K562 (cell line): Measurements from ENCODE around the gene ATXN3. TPM values are rescaled to one million over a fixed set of nuclear protein-coding genes. Genes with fewer than 3 reads are reported as not detected.

Source experiments
- CHCHD3 ChIP-seq: fragments of 250-450 bp; sonication (Bioruptor Pico); IDR thresholded peaks from 2 replicates; pipeline ENCODE4 v2.1.2; 2022; ENCODE audit warnings: mild to moderate bottlenecking
- CXXC5 ChIP-seq: fragments of 250-450 bp; sonication (Bioruptor Pico); IDR thresholded peaks from 2 replicates; pipeline ENCODE4 v1.8.0; 2022; ENCODE audit warnings: inconsistent platforms, mild to moderate bottlenecking, moderate library complexity
- RBM22 ChIP-seq: fragments of 200-400 bp; formaldehyde crosslinking; IDR thresholded peaks from 2 replicates; pipeline ENCODE4 v1.6.1; 2018; ENCODE audit warnings: low read length, low read depth; ENCODE audit not compliant: poor library complexity, severe bottlenecking
- SMARCA4 ChIP-seq: fragments of 450-650 bp; IDR thresholded peaks from 2 replicates; pipeline ENCODE4 v1.6.1; 2016
- SRSF9 ChIP-seq: fragments of 200-400 bp; formaldehyde crosslinking; IDR thresholded peaks from 2 replicates; pipeline ENCODE4 v1.6.1; 2017; ENCODE audit warnings: low read depth, low read length, borderline replicate concordance
- TFAM ChIP-seq: fragments of 250-450 bp; sonication (Bioruptor Pico); conservative IDR thresholded peaks from 2 replicates; pipeline ENCODE4 v1.5.0; 2021; ENCODE audit warnings: mild to moderate bottlenecking, moderate library complexity
- TGIF2 ChIP-seq: sonication (generic); formaldehyde crosslinking; IDR thresholded peaks from 2 replicates; pipeline ENCODE4 v1.8.1; 2022; ENCODE audit warnings: mild to moderate bottlenecking, missing genetic modification reagents, moderate library complexity
- ZNF551 ChIP-seq: fragments of 250-450 bp; sonication (Bioruptor Pico); IDR thresholded peaks from 2 replicates; pipeline ENCODE4 v1.5.0; 2021; ENCODE audit warnings: mild to moderate bottlenecking, moderate library complexity
- polyA plus RNA-seq, 8 experiments: library from polyadenylated mRNA; depleted of rRNA in 4 of 8; stranded (reverse) in 5 of 8; unstranded in 3 of 8; fragments of >200 nt; fragmentation: Nextera tagmentation in 2 of 8; fragmentation: Illumina TruSeq in 1 of 8; extraction: Ambion mirVana in 2 of 8; extraction: Trizol in 1 of 8; gene quantifications; 2 replicates each; pipeline versions ENCODE4 v1.2.1 to v1.2.3, GENCODE V29; 2011 to 2014; ENCODE audit warnings: inconsistent platforms in 1 of 8, missing spikeins in 1 of 8
- total RNA-seq, 7 experiments: library from RNA; depleted of rRNA in 6 of 7; stranded (reverse); fragments of >200 nt in 6 of 7; fragmentation: Illumina TruSeq in 2 of 7; extraction: Trizol in 2 of 7; gene quantifications; 2 replicates each; pipeline versions ENCODE4 v1.2.1 to v1.2.3, GENCODE V29; 2011 to 2021; ENCODE audit warnings: low replicate concordance in 1 of 7
- TF ChIP-seq, protein P1 (sequence below): sonication (generic); formaldehyde crosslinking; IDR thresholded peaks from 2 replicates; pipeline ENCODE4 v1.8.0; 2023; ENCODE audit warnings: mild to moderate bottlenecking, missing genetic modification reagents
- TF ChIP-seq, protein P2 (sequence below): sonication (generic); formaldehyde crosslinking; IDR thresholded peaks from 2 replicates; pipeline ENCODE4 v1.4.0; 2020; ENCODE audit warnings: mild to moderate bottlenecking, missing genetic modification reagents
- TF ChIP-seq, protein P3 (sequence below): sonication (generic); formaldehyde crosslinking; IDR thresholded peaks from 2 replicates; pipeline ENCODE4 v1.8.0; 2022; ENCODE audit warnings: mild to moderate bottlenecking, missing genetic modification reagents, borderline replicate concordance
- TF ChIP-seq, protein P4 (sequence below): sonication (generic); formaldehyde crosslinking; IDR thresholded peaks from 2 replicates; pipeline ENCODE4 v1.8.0; 2022; ENCODE audit warnings: mild to moderate bottlenecking, missing genetic modification reagents
- TF ChIP-seq, protein P5 (sequence below): fragments of 450-650 bp; conservative IDR thresholded peaks from 2 replicates; pipeline ENCODE4 v1.6.1; 2016; ENCODE audit warnings: missing genetic modification characterization, low read depth, mild to moderate bottlenecking, missing compliant biosample characterization, moderate library complexity
- TF ChIP-seq, protein P6 (sequence below): fragments of 450-650 bp; IDR thresholded peaks from 2 replicates; pipeline ENCODE4 v1.6.1; 2017; ENCODE audit warnings: antibody characterized with exemption

The ATXN3 gene
- total and polyA plus RNA-seq, 9 of the 15 experiments (the other 6 are each of a cell fraction or from before 2014, with no cell fraction given): 11.3 to 25.0 (median 14.6) TPM

DNA sequence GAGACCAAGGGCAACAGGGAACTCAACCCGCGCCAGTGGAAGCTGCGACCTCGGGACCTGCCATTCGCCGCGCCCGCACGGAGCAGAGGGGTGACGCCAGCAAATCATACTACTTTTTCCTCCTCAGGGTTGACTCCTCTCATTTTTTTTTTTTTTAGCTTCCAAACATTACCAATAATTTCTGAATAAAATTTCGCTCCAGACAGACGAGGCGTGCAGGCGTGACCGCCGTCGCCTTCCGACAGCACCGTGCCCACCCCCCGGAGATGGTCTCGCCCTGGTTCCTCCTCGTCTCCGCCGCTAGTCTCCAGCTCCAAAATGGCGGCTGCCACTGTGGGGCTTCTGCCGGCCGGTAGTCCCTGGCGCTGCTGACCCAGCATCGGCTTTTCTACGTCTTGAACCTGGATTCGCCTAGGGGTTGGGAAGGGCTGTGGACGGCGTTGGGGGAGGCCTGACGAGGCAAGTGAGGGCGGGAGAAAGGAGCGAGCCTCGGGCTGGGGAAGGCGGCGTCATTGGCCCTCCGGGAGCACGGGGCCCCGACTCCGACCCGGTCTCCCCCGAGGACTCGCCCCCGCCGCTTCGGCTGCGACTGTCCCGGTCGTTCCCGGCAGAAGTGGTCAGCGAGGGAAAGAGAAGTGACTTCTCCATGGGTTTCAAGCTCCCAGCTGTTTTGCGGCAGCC lies 15.4 kb upstream of the ATXN3 start, which contains the start of the genes CPSF2 and NDUFB1 (continued):
- TF ChIP-seq, protein P1, sequence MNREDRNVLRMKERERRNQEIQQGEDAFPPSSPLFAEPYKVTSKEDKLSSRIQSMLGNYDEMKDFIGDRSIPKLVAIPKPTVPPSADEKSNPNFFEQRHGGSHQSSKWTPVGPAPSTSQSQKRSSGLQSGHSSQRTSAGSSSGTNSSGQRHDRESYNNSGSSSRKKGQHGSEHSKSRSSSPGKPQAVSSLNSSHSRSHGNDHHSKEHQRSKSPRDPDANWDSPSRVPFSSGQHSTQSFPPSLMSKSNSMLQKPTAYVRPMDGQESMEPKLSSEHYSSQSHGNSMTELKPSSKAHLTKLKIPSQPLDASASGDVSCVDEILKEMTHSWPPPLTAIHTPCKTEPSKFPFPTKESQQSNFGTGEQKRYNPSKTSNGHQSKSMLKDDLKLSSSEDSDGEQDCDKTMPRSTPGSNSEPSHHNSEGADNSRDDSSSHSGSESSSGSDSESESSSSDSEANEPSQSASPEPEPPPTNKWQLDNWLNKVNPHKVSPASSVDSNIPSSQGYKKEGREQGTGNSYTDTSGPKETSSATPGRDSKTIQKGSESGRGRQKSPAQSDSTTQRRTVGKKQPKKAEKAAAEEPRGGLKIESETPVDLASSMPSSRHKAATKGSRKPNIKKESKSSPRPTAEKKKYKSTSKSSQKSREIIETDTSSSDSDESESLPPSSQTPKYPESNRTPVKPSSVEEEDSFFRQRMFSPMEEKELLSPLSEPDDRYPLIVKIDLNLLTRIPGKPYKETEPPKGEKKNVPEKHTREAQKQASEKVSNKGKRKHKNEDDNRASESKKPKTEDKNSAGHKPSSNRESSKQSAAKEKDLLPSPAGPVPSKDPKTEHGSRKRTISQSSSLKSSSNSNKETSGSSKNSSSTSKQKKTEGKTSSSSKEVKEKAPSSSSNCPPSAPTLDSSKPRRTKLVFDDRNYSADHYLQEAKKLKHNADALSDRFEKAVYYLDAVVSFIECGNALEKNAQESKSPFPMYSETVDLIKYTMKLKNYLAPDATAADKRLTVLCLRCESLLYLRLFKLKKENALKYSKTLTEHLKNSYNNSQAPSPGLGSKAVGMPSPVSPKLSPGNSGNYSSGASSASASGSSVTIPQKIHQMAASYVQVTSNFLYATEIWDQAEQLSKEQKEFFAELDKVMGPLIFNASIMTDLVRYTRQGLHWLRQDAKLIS: peak; percentile 9; the same call in 1 of the 2 replicates
- TF ChIP-seq SMARCA4: no peak
- TF ChIP-seq, protein P2, sequence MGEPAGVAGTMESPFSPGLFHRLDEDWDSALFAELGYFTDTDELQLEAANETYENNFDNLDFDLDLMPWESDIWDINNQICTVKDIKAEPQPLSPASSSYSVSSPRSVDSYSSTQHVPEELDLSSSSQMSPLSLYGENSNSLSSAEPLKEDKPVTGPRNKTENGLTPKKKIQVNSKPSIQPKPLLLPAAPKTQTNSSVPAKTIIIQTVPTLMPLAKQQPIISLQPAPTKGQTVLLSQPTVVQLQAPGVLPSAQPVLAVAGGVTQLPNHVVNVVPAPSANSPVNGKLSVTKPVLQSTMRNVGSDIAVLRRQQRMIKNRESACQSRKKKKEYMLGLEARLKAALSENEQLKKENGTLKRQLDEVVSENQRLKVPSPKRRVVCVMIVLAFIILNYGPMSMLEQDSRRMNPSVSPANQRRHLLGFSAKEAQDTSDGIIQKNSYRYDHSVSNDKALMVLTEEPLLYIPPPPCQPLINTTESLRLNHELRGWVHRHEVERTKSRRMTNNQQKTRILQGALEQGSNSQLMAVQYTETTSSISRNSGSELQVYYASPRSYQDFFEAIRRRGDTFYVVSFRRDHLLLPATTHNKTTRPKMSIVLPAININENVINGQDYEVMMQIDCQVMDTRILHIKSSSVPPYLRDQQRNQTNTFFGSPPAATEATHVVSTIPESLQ (CRISPR knock-in tag): no peak
- TF ChIP-seq TGIF2: no peak
- TF ChIP-seq TFAM (CRISPR knock-in tag): no peak
- TF ChIP-seq, protein P3, sequence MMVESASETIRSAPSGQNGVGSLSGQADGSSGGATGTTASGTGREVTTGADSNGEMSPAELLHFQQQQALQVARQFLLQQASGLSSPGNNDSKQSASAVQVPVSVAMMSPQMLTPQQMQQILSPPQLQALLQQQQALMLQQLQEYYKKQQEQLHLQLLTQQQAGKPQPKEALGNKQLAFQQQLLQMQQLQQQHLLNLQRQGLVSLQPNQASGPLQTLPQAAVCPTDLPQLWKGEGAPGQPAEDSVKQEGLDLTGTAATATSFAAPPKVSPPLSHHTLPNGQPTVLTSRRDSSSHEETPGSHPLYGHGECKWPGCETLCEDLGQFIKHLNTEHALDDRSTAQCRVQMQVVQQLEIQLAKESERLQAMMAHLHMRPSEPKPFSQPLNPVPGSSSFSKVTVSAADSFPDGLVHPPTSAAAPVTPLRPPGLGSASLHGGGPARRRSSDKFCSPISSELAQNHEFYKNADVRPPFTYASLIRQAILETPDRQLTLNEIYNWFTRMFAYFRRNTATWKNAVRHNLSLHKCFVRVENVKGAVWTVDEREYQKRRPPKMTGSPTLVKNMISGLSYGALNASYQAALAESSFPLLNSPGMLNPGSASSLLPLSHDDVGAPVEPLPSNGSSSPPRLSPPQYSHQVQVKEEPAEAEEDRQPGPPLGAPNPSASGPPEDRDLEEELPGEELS (CRISPR knock-in tag): no peak
- TF ChIP-seq, protein P4, sequence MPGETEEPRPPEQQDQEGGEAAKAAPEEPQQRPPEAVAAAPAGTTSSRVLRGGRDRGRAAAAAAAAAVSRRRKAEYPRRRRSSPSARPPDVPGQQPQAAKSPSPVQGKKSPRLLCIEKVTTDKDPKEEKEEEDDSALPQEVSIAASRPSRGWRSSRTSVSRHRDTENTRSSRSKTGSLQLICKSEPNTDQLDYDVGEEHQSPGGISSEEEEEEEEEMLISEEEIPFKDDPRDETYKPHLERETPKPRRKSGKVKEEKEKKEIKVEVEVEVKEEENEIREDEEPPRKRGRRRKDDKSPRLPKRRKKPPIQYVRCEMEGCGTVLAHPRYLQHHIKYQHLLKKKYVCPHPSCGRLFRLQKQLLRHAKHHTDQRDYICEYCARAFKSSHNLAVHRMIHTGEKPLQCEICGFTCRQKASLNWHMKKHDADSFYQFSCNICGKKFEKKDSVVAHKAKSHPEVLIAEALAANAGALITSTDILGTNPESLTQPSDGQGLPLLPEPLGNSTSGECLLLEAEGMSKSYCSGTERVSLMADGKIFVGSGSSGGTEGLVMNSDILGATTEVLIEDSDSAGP: no peak
- TF ChIP-seq ZNF551: no peak
- TF ChIP-seq CHCHD3 (CRISPR knock-in tag): no peak
- TF ChIP-seq CXXC5 (CRISPR knock-in tag): peak; percentile 73
- TF ChIP-seq, protein P5, sequence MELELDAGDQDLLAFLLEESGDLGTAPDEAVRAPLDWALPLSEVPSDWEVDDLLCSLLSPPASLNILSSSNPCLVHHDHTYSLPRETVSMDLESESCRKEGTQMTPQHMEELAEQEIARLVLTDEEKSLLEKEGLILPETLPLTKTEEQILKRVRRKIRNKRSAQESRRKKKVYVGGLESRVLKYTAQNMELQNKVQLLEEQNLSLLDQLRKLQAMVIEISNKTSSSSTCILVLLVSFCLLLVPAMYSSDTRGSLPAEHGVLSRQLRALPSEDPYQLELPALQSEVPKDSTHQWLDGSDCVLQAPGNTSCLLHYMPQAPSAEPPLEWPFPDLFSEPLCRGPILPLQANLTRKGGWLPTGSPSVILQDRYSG (tag): no peak
- no peak for TF ChIP-seq SRSF9
- TF ChIP-seq RBM22: no peak
- TF ChIP-seq, protein P6, sequence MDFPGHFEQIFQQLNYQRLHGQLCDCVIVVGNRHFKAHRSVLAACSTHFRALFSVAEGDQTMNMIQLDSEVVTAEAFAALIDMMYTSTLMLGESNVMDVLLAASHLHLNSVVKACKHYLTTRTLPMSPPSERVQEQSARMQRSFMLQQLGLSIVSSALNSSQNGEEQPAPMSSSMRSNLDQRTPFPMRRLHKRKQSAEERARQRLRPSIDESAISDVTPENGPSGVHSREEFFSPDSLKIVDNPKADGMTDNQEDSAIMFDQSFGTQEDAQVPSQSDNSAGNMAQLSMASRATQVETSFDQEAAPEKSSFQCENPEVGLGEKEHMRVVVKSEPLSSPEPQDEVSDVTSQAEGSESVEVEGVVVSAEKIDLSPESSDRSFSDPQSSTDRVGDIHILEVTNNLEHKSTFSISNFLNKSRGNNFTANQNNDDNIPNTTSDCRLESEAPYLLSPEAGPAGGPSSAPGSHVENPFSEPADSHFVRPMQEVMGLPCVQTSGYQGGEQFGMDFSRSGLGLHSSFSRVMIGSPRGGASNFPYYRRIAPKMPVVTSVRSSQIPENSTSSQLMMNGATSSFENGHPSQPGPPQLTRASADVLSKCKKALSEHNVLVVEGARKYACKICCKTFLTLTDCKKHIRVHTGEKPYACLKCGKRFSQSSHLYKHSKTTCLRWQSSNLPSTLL: no peak
